Measurements from ENCODE around the gene PDLIM1. TPM values are rescaled to one million over a fixed set of nuclear protein-coding genes. Genes with fewer than 3 reads are reported as not detected.
A peak's percentile ranks its signal among the peaks of the same experiment; 100 is the strongest.

Gene PDLIM1
- total and polyA plus RNA-seq, 2 experiments from 2014 or later, result 32.0 to 143 TPM

GRCh38 chr10:95335933-95336699 is 45.3 kb upstream of the PDLIM1 start:
- in situ Hi-C loops (cut with MboI), result no loop called here
- H4K20me1 ChIP-seq (ENCODE audit: insufficient read depth), result no peaks in the 10 kb centered on the region
- H3K27ac ChIP-seq, result no peak overlapping the region
- no peak overlapping the region for H3K9ac ChIP-seq
- H3K79me2 ChIP-seq (ENCODE audit: insufficient read depth), result no peaks in the 10 kb centered on the region
- no peaks in the 10 kb centered on the region for H3K9me3 ChIP-seq (ENCODE audit: low read depth)
- H2AFZ ChIP-seq, result no peak overlapping the region
- H3K4me2 ChIP-seq (ENCODE audit: unreplicated experiment), result no peak overlapping the region
- H3K27me3 ChIP-seq (replicated peaks; ENCODE audit: insufficient read depth), result no peaks in the 10 kb centered on the region
- H3K4me1 ChIP-seq (ENCODE audit: insufficient read depth), result peaks cover 20% of the 10 kb centered on the region
- H3K36me3 ChIP-seq (ENCODE audit: low read depth), result no peaks in the 10 kb centered on the region
- H3F3A ChIP-seq (ENCODE audit: insufficient read depth), result 0 out of 2 replicates have a peak, but pooled peaks cover 20% of the 10 kb centered on the region
- H3K9me2 ChIP-seq (ENCODE audit: insufficient read depth), result no peaks in the 10 kb centered on the region
- DNase-seq, result no peak
- H3K4me3 ChIP-seq, result no peak overlapping the region
- WGBS, 2 experiments (ENCODE audit: low coverage in 1 of 2, low lambda C conversion rate in 2 of 2, missing lambda C conversion rate in 2 of 2), result 94 to 95% methylated on average over 19 of the region's 19 CpGs
- TF ChIP-seq EZH2phosphoT487 (IDR thresholded peaks at IDR 0.05; ENCODE audit: insufficient read depth, low read depth), result no peak
- TF ChIP-seq EZH2 (IDR thresholded peaks at IDR 0.05; ENCODE audit: insufficient read depth, poor library complexity, severe bottlenecking), result no peak

GRCh38 chr10:95334805-95335144 is 44.0 kb upstream of the PDLIM1 start:
- Histone ChIP-seq H3K9me3 (ENCODE audit: low read depth) (no peaks in the 10 kb centered on the region), H3K4me3 (peak overlapping the region; percentile 12; the same call in 1 of the 2 replicates), H3K27me3 (replicated peaks; ENCODE audit: insufficient read depth) (no peaks in the 10 kb centered on the region), H3K4me2 (ENCODE audit: unreplicated experiment) (peak overlapping the region; percentile 70), H3K4me1 (ENCODE audit: insufficient read depth) (peaks cover 20% of the 10 kb centered on the region), H3K79me2 (ENCODE audit: insufficient read depth) (no peaks in the 10 kb centered on the region), H3K9ac (peak overlapping the region; percentile 75), H3K27ac (peak overlapping the region; percentile 92), H2AFZ (peak overlapping the region; percentile 90), H4K20me1 (ENCODE audit: insufficient read depth) (no peaks in the 10 kb centered on the region), H3F3A (ENCODE audit: insufficient read depth) (0 out of 2 replicates have a peak, but pooled peaks cover 20% of the 10 kb centered on the region), H3K9me2 (ENCODE audit: insufficient read depth) (no peaks in the 10 kb centered on the region), H3K36me3 (ENCODE audit: low read depth) (no peaks in the 10 kb centered on the region)
- WGBS, 2 experiments (ENCODE audit: low coverage in 1 of 2, low lambda C conversion rate in 2 of 2, missing lambda C conversion rate in 2 of 2), result 52 to 59% methylated on average over 3 of the region's 3 CpGs
- DNase-seq, result no peak
- TF ChIP-seq EZH2 (IDR thresholded peaks at IDR 0.05; ENCODE audit: insufficient read depth, poor library complexity, severe bottlenecking) (no peak), EZH2phosphoT487 (IDR thresholded peaks at IDR 0.05; ENCODE audit: insufficient read depth, low read depth) (no peak)
- in situ Hi-C loops (cut with MboI), result no loop called here

GRCh38 chr10:95333997-95334804 is 43.4 kb upstream of the PDLIM1 start:
- Histone ChIP-seq H3K4me2 (ENCODE audit: unreplicated experiment) (peak overlapping the region; percentile 70), H3F3A (ENCODE audit: insufficient read depth) (0 out of 2 replicates have a peak, but pooled peaks cover 20% of the 10 kb centered on the region), H3K4me1 (ENCODE audit: insufficient read depth) (peaks cover 20% of the 10 kb centered on the region), H3K9me2 (ENCODE audit: insufficient read depth) (no peaks in the 10 kb centered on the region), H3K27ac (peak overlapping the region; percentile 92), H3K9ac (peak overlapping the region; percentile 75), H3K4me3 (peak overlapping the region; percentile 12; the same call in 1 of the 2 replicates), H3K79me2 (ENCODE audit: insufficient read depth) (no peaks in the 10 kb centered on the region), H2AFZ (peak overlapping the region; percentile 90), H3K36me3 (ENCODE audit: low read depth) (no peaks in the 10 kb centered on the region), H3K27me3 (replicated peaks; ENCODE audit: insufficient read depth) (no peaks in the 10 kb centered on the region), H3K9me3 (ENCODE audit: low read depth) (no peaks in the 10 kb centered on the region), H4K20me1 (ENCODE audit: insufficient read depth) (no peaks in the 10 kb centered on the region)
- in situ Hi-C loops (cut with MboI), result no loop called here
- 13% methylated on average over 12 of the region's 12 CpGs for WGBS, 2 experiments (ENCODE audit: low coverage in 1 of 2, low lambda C conversion rate in 2 of 2, missing lambda C conversion rate in 2 of 2)
- TF ChIP-seq EZH2 (IDR thresholded peaks at IDR 0.05; ENCODE audit: insufficient read depth, poor library complexity, severe bottlenecking) (no peak), EZH2phosphoT487 (IDR thresholded peaks at IDR 0.05; ENCODE audit: insufficient read depth, low read depth) (no peak)
- DNase-seq, result peak; percentile 92

GRCh38 chr10:95332666-95333249 is 42.0 kb upstream of the PDLIM1 start:
- H3K9me3 ChIP-seq (ENCODE audit: low read depth), result no peaks in the 10 kb centered on the region
- H3K4me3 ChIP-seq, result no peak overlapping the region
- WGBS, 2 experiments (ENCODE audit: low coverage in 1 of 2, low lambda C conversion rate in 2 of 2, missing lambda C conversion rate in 2 of 2), result 97 to 98% methylated on average over 4 of the region's 4 CpGs
- no peaks in the 10 kb centered on the region for H3K9me2 ChIP-seq (ENCODE audit: insufficient read depth)
- H3F3A ChIP-seq (ENCODE audit: insufficient read depth), result 0 out of 2 replicates have a peak, but pooled peaks cover 20% of the 10 kb centered on the region
- no peak overlapping the region for H3K4me2 ChIP-seq (ENCODE audit: unreplicated experiment)
- in situ Hi-C loops (cut with MboI), result no loop called here
- no peaks in the 10 kb centered on the region for H4K20me1 ChIP-seq (ENCODE audit: insufficient read depth)
- no peak for TF ChIP-seq EZH2 (IDR thresholded peaks at IDR 0.05; ENCODE audit: insufficient read depth, poor library complexity, severe bottlenecking)
- TF ChIP-seq EZH2phosphoT487 (IDR thresholded peaks at IDR 0.05; ENCODE audit: insufficient read depth, low read depth), result no peak
- no peak overlapping the region for H3K27ac ChIP-seq
- no peaks in the 10 kb centered on the region for H3K27me3 ChIP-seq (replicated peaks; ENCODE audit: insufficient read depth)
- H3K4me1 ChIP-seq (ENCODE audit: insufficient read depth), result peaks cover 20% of the 10 kb centered on the region
- no peaks in the 10 kb centered on the region for H3K79me2 ChIP-seq (ENCODE audit: insufficient read depth)
- H3K36me3 ChIP-seq (ENCODE audit: low read depth), result no peaks in the 10 kb centered on the region
- no peak overlapping the region for H3K9ac ChIP-seq
- DNase-seq, result no peak
- no peak overlapping the region for H2AFZ ChIP-seq
